M059J (cell line): Measurements from ENCODE around the gene CHN1. TPM values are rescaled to one million over a fixed set of nuclear protein-coding genes. Genes with fewer than 3 reads are reported as not detected.

Experiments
- DNase-seq: peaks from one replicate; pipeline ENCODE4 v3.0.0-alpha.2; 2012; ENCODE audit warnings: low read depth
- total RNA-seq: library from RNA; depleted of rRNA; stranded (reverse); fragments of >200 nt; shearing (Covaris generic); gene quantifications from 2 replicates; pipeline ENCODE4 v1.2.3, GENCODE V29; 2014; rRNA removed

CHN1 gene
- total RNA-seq, result 11.0 and 12.7 TPM in 2 replicates

GRCh38 chr2:175004980-175005732 is at the start of gene CHN1:
CHN1 (minus strand) TSS chr2:175005381; CDS start chr2:175004912, 469 bp downstream.
- peak; percentile 65 for DNase-seq

GRCh38 chr2:175054340-175054739 is 49.2 kb upstream of the CHN1 start:
- no peak for DNase-seq

DNA sequence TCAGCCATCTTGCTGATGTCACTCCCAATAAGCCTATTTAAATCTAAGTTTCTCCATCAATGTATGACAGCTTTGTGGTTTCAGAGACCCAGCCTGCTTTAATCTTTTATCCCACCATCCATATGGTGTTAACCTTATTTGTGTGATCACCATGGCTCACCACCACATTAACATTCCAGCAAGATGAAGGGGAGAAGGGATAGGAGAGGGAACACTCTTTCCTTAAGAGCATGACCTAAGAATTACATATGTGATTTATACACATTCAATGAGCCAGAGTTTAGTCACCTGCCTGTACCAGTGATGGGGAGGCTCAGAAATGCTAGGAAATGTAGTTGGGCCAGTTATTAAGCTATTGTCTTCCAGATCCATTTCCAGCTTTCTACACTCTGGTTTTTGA is 44.5 kb upstream of the CHN1 start:
- no peak for DNase-seq

DNA sequence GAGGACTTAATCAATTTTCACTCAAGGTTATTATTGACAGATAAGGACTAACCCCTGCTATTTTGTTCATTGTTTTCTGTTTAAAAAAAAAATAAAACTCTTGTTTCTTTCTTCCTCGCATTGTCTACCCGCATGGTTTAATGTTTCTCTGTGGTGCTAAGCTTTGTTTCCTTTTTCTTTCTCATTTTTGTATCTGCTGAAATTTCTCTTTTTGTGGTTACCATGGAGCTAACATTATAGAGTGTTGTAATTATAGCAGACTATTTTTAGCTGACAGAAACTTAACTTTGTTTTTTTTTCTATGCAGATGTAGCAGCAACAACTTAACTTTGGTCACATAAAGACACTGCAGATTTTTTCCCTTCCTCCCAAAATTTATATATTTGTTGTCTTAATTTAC is 43.1 kb upstream of the CHN1 start:
- no peak for DNase-seq

GRCh38 chr2:175039490-175039889 is 34.3 kb upstream of the CHN1 start:
- no peak for DNase-seq

DNA sequence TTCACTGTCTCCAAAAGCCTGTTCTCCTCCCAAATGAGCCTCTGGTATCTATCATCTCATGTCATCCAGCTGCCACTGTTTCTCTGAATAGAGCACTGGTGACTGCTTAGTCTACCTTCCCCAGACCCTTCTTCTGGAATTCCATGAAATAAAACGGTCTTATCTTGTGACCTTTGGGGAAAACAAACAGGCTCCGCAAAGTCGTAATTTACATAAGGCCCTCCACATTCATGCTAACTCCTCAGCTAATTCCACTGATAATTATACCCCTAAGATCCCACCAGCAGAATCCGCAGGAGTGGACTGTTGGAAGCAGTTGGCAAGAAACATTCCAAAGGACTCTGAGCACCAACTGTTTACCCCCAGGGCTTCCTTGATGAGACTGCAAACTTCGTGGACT is 33.9 kb upstream of the CHN1 start:
- DNase-seq, result no peak

- DNase-seq, result no peak
Observed at GRCh38 chr2:175037941-175038340, 32.8 kb upstream of the CHN1 start.

- DNase-seq, result peak; percentile 26
Observed at GRCh38 chr2:175036582-175037018, 31.4 kb upstream of the CHN1 start.

DNA sequence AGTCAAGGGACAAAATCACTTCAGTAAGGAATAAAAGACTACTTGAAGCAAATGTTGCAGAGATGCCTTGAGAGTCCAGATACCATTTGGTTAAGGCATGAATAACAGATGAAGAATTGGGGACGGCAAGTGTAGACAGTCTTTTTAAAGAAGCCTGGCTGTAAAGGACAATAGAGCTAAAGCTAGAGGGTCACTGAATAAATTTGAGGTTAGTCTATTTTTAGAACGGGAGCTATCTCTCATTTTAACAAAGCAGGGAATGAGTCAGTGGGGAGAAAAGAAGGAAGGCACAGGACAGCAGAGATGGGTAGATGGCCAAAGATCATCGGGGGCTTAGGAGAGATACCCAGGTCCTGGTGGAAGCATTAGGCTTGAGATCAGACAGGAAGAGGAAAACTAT is 30.6 kb upstream of the CHN1 start:
- DNase-seq, result no peak

- DNase-seq, result no peak
Observed at GRCh38 chr2:175034716-175035115, 29.5 kb upstream of the CHN1 start.

- peak; percentile 52 for DNase-seq
Observed at GRCh38 chr2:175030380-175031271, 25.4 kb upstream of the CHN1 start.

- DNase-seq, result no peak
Observed at GRCh38 chr2:175027755-175028154, 22.6 kb upstream of the CHN1 start.

DNA sequence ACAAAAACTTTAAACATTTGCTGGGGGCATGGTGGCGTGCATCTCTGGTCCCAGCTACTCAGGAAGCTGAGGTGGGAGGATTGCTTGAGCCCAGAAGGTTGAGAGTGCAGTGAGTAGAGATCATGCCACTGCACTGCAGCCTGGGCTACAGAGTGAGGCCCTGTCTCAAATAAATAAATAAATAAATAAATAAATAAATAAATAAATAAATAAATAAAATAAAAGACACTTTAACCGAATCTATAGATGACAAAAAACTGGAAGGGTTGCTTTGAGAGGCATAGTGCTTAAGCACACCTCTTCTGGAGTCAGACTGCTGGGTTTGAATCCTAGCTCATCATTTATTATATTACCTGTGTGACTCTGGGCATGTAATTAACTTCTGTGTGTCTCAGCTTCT is 21.2 kb upstream of the CHN1 start:
- DNase-seq, result no peak

GRCh38 chr2:175025946-175026345 is 20.8 kb upstream of the CHN1 start:
- DNase-seq, result no peak

- DNase-seq, result no peak
Observed at GRCh38 chr2:175025233-175025632, 20.1 kb upstream of the CHN1 start.

GRCh38 chr2:175022923-175023322 is 17.7 kb upstream of the CHN1 start:
- DNase-seq, result no peak

DNA sequence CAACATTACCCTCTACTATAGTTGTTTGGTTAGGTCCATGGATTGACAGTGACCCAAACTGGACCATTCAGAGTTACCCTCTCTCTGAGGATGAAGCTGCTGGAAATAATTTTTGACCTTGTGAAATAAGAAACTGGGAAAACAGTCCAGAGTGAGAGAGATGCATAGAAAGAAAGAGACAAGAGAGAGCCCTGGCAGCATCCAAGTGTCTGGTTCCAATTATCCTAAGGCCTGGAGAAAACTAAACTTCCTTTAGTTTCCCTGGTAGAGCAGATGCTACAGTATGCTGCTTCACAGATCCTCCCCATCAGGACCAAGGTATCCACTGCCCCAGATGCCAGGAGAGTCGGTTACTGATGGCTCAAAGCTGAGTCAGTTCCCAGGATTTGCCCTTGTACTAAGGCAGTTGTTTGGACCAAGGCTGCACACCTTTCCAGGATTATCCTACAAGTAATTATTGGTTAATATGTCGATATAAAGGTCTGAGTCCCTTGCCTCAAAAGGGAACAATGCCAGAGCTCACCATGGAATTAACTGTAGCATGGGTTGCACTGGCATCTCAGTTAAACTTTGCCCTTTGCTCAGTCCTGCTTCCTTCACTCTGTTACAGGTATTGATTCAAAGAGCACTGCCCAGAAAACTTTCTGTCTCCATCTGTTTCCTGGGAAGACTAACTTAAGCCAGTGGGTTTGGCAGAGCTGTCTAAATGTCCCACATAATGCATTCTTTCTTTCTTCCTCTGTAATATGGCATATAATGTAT is 14.6 kb upstream of the CHN1 start:
- DNase-seq, result no peak

DNA sequence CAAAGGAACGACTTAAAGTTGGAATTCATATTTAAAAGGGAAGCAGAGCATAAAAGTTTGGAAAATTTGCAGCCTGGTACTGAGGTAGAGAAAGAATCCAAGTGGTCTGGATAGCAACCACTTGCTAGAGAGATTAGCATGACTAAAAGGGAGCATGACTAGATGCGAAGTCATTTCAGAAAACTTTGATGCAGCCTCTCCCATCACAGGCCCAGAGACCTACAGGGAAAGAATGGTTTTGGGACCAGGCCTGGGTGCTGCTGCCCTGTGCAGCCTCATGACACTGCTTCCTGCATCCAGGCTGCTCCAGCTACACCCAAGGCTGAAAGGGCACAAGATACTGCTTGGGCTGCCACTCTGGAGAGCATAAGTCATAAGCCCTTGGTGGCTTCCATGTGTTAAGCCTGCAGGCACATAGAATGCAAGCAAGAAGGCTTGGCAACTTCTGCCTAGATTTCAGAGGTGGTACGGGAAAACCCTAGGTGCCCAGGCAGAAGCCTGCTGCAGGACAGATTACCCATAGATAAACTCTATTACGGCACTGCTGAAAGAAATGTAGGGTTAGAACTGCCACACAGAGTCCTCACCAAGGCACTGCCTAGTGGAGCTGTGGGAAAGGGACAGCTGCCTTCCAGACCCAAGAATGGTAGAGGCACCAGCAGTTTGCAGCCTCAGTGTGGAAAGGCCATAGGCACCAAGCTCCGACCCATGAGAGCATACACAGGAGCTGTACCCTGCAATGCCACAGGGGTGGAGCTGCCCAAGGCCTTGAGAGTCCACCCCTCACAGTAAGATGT is 12.6 kb upstream of the CHN1 start:
- no peak for DNase-seq

DNA sequence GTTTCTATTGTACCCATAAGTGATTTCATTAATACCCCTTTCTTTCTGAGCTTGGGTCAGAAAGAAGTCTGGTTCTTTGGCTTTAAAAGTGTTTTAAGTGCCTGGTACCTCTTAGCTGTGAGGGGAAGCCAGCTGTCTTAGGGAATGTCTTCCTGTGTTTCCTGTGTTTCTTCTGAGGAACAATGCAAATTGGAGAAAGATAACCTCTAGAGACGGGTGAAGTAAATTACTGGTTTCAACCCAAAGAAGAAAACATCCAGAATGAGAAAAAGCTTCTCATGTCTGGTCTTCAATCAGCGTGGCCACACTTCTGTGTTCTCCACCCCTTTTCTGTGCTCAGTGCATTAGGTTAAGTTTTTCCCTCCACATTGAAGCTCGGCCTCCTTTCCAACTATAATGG is 10.2 kb upstream of the CHN1 start:
- no peak for DNase-seq

DNA sequence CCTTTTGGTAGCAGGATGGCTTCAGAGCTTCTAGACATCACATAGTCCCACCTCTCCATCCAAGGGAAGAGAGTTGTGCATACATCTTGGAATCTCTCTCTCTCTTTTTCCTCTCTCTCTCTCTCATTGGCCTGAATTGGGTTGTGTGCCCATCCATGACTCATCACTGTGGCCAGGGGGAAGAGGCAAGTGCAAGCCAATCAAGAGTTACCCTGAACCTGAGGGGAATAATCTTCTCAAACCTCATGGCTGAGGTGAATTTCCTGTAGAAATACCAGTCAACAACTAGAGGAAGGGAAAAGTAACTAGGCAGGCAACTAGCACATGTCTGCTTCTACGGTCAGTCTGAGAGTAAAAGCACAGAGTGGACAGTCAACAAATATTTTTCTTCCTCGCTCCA is 7.3 kb upstream of the CHN1 start:
- peak; percentile 53 for DNase-seq

GRCh38 chr2:175011505-175011904 is 6.3 kb upstream of the CHN1 start:
- no peak for DNase-seq
